Right lobe of liver (tissue), 6 donors: Measurements from ENCODE around the gene GCNT1. TPM values are rescaled to one million over a fixed set of nuclear protein-coding genes. Genes with fewer than 3 reads are reported as not detected.
A peak's percentile ranks its signal among the peaks of the same experiment; 100 is the strongest.

Experiments
- ATAC-seq, 4 donors: fragments of 200-7000 bp; cut with Tn5 transposase; one replicate each; pipeline ENCODE4 v1.9.1; 2020; ENCODE audit warnings: mild to moderate bottlenecking in 4 of 4, moderate library complexity in 4 of 4
- DNase-seq, 3 donors: peaks; one replicate each; pipeline ENCODE4 v3.0.0-alpha.2; 2020
- H3K27ac ChIP-seq, 3 donors: fragments of 200-600 bp; one replicate each; pipeline ENCODE4 v1.8.0; 2022
- H3K27me3 ChIP-seq, 2 donors: fragments of 200-600 bp; one replicate each; pipeline ENCODE4 v1.8.0; 2022
- H3K36me3 ChIP-seq, 4 donors: fragments of 200-600 bp; sonication (generic) in 1 of 4; one replicate each; pipeline versions ENCODE4 v1.5.1 to v1.8.0; 2017 to 2022; ENCODE audit warnings: control low read depth in 1 of 4
- H3K4me1 ChIP-seq, 4 donors: fragments of 200-600 bp; sonication (generic) in 1 of 4; one replicate each; pipeline versions ENCODE4 v1.5.1 to v1.8.0; 2017 to 2022; ENCODE audit warnings: control low read depth in 1 of 4
- H3K4me3 ChIP-seq, 3 donors: fragments of 200-600 bp; one replicate each; pipeline ENCODE4 v1.8.0; 2022
- H3K9me3 ChIP-seq, 4 donors: fragments of 200-600 bp; sonication (generic) in 1 of 4; one replicate each; pipeline versions ENCODE4 v1.5.1 to v1.8.0; 2017 to 2022; ENCODE audit warnings: control low read depth in 1 of 4
- CTCF ChIP-seq, 4 donors: fragments of 200-600 bp in 3 of 4; fragments of 450-650 bp in 1 of 4; IDR thresholded peaks; one replicate each; pipeline versions ENCODE4 v1.5.1 to v1.8.0; 2016 to 2022; ENCODE audit warnings: antibody characterized with exemption in 4 of 4, mild to moderate bottlenecking in 2 of 4
- POLR2A ChIP-seq: fragments of 450-650 bp; IDR thresholded peaks from one replicate; pipeline ENCODE4 v1.6.1; 2017; ENCODE audit warnings: antibody characterized with exemption, mild to moderate bottlenecking
- WGBS: methylation state at CpG from one replicate; pipeline ENCODE4 v1.1.6; 2018; ENCODE audit warnings: low coverage, low lambda C conversion rate; ENCODE audit not compliant: insufficient coverage; ENCODE audit errors: missing lambda C conversion rate; 5-methylcytosine and 5-hydroxymethylcytosine counted together
- intact Hi-C, 2 donors: fragments of 100-400 bp; cut with DNase I; formaldehyde crosslinking; loops; one replicate each; pipeline versions ENCODE4 v1.11.2 to v1.14.1; 2022
- long read RNA-seq: library from polyadenylated mRNA; unstranded; transcript quantifications from one replicate; pipeline ENCODE4 v2.0.0, GENCODE V29; 2019
- total RNA-seq, 6 experiments: library from RNA; depleted of rRNA in 2 of 6; stranded (reverse); fragments of >200 nt in 2 of 6; fragmentation: NEBNext Ultra II Directional in 3 of 6; extraction: Animal tissue kit (Norgen Biotek cat#: 25700) in 3 of 6; gene quantifications; one replicate each; pipeline versions ENCODE4 v1.1.0 to v1.2.4, GENCODE V29; 2016 to 2023
- donor health status: DM: no; HTN: yes; CAD: no.
- donor health status: DM: no; HTN: no; CAD: no.
- donor health status: DM: no; HTN: no; CAD: no.
- donor health status: DM: no; HTN: yes; CAD: no.
- donor health status: DM: no; HTN: yes; CAD: no.

The GCNT1 gene
- total RNA-seq = 1 to 10 TPM; 1.1 to 3.6 (median 2.7) TPM
- long read RNA-seq = 0 reads

- Histone ChIP-seq H3K27me3 (no peaks in the 10 kb centered on the region), H3K9me3 (no peaks in the 10 kb centered on the region), H3K4me1 (peaks cover 0 to 16% (median 5%) of the 10 kb centered on the region in 4 donors), H3K36me3 (no peaks in the 10 kb centered on the region), H3K4me3 (peak within 1 kb of the TSS; percentile 50 to 61 (median 54)), H3K27ac (peak within 1 kb of the TSS in 1 of 3 donors; percentile 2)
- TF ChIP-seq POLR2A (peak; percentile 33), CTCF (IDR thresholded peaks at IDR 0.05) (peak in 3 of 4 donors; percentile 8 to 34 (median 27))
- intact Hi-C loops = no loop called here
- WGBS = 6% methylated on average over 18 of the region's 65 CpGs
- ATAC-seq (peak; percentile 94 to 96 (median 96)), DNase-seq (peak; percentile 79 to 89 (median 84))
These were observed at the start of gene GCNT1 for GRCh38 chr9:76458903-76459693. GCNT1 (plus strand) TSS chr9:76459182; CDS start chr9:76502382, 43,200 bp downstream.

- Histone ChIP-seq H3K9me3 (peaks cover 0 to 2% (median 0%) of the 10 kb centered on the region in 4 donors), H3K27me3 (no peaks in the 10 kb centered on the region), H3K27ac (no peak overlapping the region), H3K4me3 (no peak overlapping the region), H3K36me3 (no peaks in the 10 kb centered on the region), H3K4me1 (peaks cover 0 to 6% (median 0%) of the 10 kb centered on the region in 4 donors)
- intact Hi-C loops = no loop called here
- WGBS = 50% methylated on average over 2 of the region's 2 CpGs
- ATAC-seq (no peak), DNase-seq (no peak)
- TF ChIP-seq POLR2A = no peak
- no peak for TF ChIP-seq CTCF (IDR thresholded peaks at IDR 0.05)
These were observed 46.3 kb upstream of the GCNT1 start for GRCh38 chr9:76412638-76413037.

GRCh38 chr9:76413658-76414057 is 45.3 kb upstream of the GCNT1 start:
- DNase-seq (no peak), ATAC-seq (no peak)
- H3K27ac ChIP-seq = no peak overlapping the region
- no peak overlapping the region for H3K4me3 ChIP-seq
- H3K4me1 ChIP-seq = peaks cover 0 to 6% (median 0%) of the 10 kb centered on the region in 4 donors
- H3K9me3 ChIP-seq = peaks cover 0 to 2% (median 0%) of the 10 kb centered on the region in 4 donors
- H3K27me3 ChIP-seq = no peaks in the 10 kb centered on the region
- TF ChIP-seq CTCF (IDR thresholded peaks at IDR 0.05) = no peak
- no peaks in the 10 kb centered on the region for H3K36me3 ChIP-seq
- intact Hi-C loops = no loop called here

GRCh38 chr9:76414661-76415060 is 44.3 kb upstream of the GCNT1 start:
- intact Hi-C loops = no loop called here
- H3K27me3 ChIP-seq = no peaks in the 10 kb centered on the region
- H3K36me3 ChIP-seq = no peaks in the 10 kb centered on the region
- H3K4me3 ChIP-seq = no peak overlapping the region
- 77% methylated on average over 3 of the region's 4 CpGs for WGBS
- H3K4me1 ChIP-seq = peaks cover 0 to 6% (median 0%) of the 10 kb centered on the region in 4 donors
- H3K27ac ChIP-seq = no peak overlapping the region
- TF ChIP-seq POLR2A = no peak
- no peak for TF ChIP-seq CTCF (IDR thresholded peaks at IDR 0.05)
- ATAC-seq = no peak
- DNase-seq = no peak
- peaks cover 0 to 2% (median 0%) of the 10 kb centered on the region in 4 donors for H3K9me3 ChIP-seq
